ENCODE data around the gene FER.

- no peak for TF ChIP-seq EGR1 (IDR thresholded peaks at IDR 0.05; ENCODE audit: borderline replicate concordance, low read depth, low read length)
- TF ChIP-seq SIN3A (conservative IDR thresholded peaks at IDR 0.05 in 1 of 2, IDR thresholded peaks at IDR 0.05 in 1 of 2; ENCODE audit: low read depth in 1 of 2, low read length in 2 of 2), result no peak
- no peak for TF ChIP-seq EZH2 (IDR thresholded peaks at IDR 0.05; ENCODE audit: low read depth, low read length, severe bottlenecking)
- TF ChIP-seq JUND (IDR thresholded peaks at IDR 0.05; ENCODE audit: low read length), result no peak
- TF ChIP-seq SUZ12 (IDR thresholded peaks at IDR 0.05; ENCODE audit: low read length), result no peak
- TF ChIP-seq POLR2AphosphoS5 (IDR thresholded peaks at IDR 0.05; ENCODE audit: low read depth, low read length), result no peak
- no peak for TF ChIP-seq POLR2A (IDR thresholded peaks at IDR 0.05; ENCODE audit: control extremely low read depth in 1 of 2, low read depth in 2 of 2, low read length in 2 of 2)
- no peak for TF ChIP-seq ATF2 (IDR thresholded peaks at IDR 0.05; ENCODE audit: low read length)
- TF ChIP-seq CTCF (IDR thresholded peaks at IDR 0.05; ENCODE audit: control extremely low read depth in 1 of 3, insufficient read depth in 1 of 3, low read depth in 1 of 3, low read length in 3 of 3), result no peak
- TF ChIP-seq JUN (IDR thresholded peaks at IDR 0.05; ENCODE audit: low read depth, low read length), result no peak
- no peak for TF ChIP-seq POU5F1 (IDR thresholded peaks at IDR 0.05; ENCODE audit: low read depth, low read length)
- no peak for TF ChIP-seq EP300 (IDR thresholded peaks at IDR 0.05; ENCODE audit: borderline replicate concordance in 1 of 2, low read depth in 2 of 2, low read length in 2 of 2)
These were observed 5.6 kb downstream of the FER start for GRCh38 chr5:108753331-108753730.
